Erythroblast (primary cell): ENCODE results near the gene FRMD5.

Source experiments
- GATA1 ChIP-seq: IDR thresholded peaks from 2 replicates; pipeline ENCODE4 v1.6.1; 2011; ENCODE audit warnings: low read depth, mild to moderate bottlenecking, control low read depth, low read length, moderate library complexity
- POLR2A ChIP-seq: IDR thresholded peaks from 2 replicates; pipeline ENCODE4 v1.6.1; 2011; ENCODE audit warnings: mild to moderate bottlenecking, low read length

DNA sequence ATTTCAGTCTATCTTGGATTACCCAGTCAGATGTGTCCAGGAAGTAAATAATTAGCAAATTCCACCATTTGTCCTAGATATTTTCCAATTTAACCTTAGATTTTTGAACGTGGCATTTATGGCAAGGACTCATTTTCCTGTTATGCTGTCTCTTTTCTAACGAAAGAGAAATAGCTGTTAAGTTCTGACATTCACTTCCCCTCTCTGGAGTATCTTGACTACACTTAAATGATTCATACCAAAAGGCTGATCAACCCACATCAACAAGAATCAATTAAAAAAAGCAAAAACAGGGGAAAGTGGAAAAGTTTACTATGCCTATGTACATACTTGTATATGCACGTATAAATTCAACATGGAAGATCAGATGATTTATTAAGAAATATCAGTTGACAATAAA lies 149.9 kb downstream of the FRMD5 start:
- no peak for TF ChIP-seq POLR2A
- no peak for TF ChIP-seq GATA1
